ENCODE measurements around the gene COCH.

DNA sequence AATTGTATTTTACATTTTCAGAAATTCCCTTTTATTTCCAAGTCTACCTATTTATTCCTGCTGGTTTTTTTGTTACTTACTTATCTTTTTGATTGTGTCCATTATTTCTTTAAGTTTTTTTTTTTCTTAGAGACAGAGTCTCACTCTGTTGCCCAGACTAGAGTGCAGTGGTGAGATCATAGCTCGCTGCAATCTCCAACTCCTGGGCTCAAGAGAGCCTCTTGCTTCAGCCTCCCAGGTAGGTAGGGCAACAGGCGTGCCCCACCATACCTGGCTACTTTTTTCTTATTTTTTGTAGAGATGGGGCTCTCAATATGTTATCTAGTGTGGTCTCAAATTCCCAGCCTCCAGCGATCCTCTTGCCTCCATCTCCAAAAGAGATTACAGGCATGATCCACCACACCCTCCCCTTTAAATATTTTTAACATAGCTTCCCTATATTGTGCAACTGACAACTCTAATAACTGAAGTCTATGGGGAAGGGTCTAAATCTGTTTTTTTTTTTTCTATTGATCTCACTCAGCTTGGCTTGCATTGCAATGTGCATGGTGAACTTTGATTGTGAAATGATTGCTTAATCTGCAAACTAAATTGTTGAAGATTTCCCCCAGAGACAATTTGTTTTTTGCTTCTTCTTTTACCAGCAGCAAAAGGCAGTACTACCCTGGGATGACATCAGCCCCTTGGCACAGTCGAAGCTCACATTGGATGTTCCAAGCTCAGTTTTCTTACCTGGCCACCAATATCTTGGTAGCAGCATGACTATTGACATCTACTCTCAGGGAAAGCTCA is 25.7 kb upstream of the COCH start:
- no peak for TF ChIP-seq BHLHE40 (IDR thresholded peaks at IDR 0.05; ENCODE audit: borderline replicate concordance)
- no peak for TF ChIP-seq SP1 (IDR thresholded peaks at IDR 0.05)
- TF ChIP-seq SUZ12 (IDR thresholded peaks at IDR 0.05), result no peak
- TF ChIP-seq TARDBP (IDR thresholded peaks at IDR 0.05), result no peak
- no peak for TF ChIP-seq FOXM1 (IDR thresholded peaks at IDR 0.05; ENCODE audit: borderline replicate concordance)
- no peak for TF ChIP-seq FOXK2 (IDR thresholded peaks at IDR 0.05)
- TF ChIP-seq FOXA1 (IDR thresholded peaks at IDR 0.05), result no peak
